Measurements from ENCODE around the gene CRTC3.
"Not testable (repeated sequence)": the region's sequence is repeated elsewhere in the genome, so short reads cannot be mapped to it uniquely, and the experiment has no call there.

Gene CRTC3

DNA sequence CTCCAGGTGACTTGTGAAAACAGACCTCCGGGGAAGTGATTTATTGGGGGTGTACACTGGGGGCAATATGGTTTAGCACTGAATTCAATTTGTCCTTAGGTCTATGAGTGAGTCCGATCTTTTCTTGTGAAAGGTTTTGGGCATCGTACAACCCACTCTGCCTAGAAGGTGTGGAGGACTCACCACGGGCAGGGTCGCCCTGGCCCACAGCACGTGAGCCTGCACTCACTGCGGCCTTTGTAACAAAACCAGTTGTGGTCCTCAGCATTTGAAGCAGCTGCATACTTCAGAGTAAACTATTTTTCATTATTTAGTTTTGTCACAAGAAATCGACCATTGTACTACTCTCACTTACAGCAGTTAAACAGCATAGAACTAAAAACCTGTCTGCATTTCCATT, 114.8 kb downstream of the CRTC3 start:
- H3K27ac Mint-ChIP-seq: peak overlapping the region; percentile 52
- peaks cover 28% of the 10 kb centered on the region for H3K36me3 Mint-ChIP-seq (ENCODE audit: low read depth)
- H3K4me1 Mint-ChIP-seq (ENCODE audit: low read depth): peaks cover 22% of the 10 kb centered on the region
- H3K9me3 Mint-ChIP-seq: no peaks in the 10 kb centered on the region
- H3K4me3 Mint-ChIP-seq: no peak overlapping the region
- H3K27me3 Mint-ChIP-seq (ENCODE audit: low read depth): no peaks in the 10 kb centered on the region

DNA sequence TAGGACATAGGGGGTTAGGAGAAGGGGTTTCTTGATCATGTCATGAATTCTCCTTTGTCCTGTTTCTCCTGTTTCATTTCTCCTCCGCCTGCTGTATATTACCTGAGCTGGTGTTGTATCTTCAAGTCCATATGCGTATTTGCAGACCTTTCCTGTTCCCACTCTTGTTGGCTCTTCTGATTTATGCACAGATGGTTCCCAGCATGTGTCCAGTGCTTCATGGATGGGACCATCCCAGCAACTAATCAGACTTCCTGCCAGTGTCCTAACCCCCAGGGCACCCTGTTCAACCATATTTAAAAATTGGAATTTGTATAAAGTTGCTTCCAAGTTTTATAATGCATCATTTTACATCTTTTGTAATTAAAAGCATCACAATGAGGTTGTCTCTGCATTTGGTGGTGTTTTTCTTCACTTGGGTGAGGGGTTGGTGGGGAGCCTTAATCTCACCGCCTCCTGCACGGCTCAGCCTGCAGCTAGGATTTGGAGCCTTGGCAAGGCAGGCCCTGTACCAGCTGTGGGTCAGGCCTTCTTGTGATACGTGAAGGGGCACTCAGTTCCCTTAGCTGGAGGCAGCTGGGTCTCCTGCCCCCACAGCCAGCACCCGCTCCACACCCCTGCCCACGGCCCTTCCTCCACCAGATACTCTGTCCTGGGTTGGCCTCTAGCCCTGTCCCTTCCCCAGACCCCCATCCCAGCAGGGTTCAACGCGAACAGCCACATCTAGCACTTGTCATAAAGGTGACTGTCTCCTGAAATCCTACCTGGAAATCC, 115.4 kb downstream of the CRTC3 start:
- Mint-ChIP-seq H3K27me3 (ENCODE audit: low read depth) (no peaks in the 10 kb centered on the region), H3K9me3 (no peaks in the 10 kb centered on the region), H3K27ac (peak overlapping the region; percentile 72), H3K4me3 (no peak overlapping the region), H3K4me1 (ENCODE audit: low read depth) (peaks cover 28% of the 10 kb centered on the region), H3K36me3 (ENCODE audit: low read depth) (peaks cover 28% of the 10 kb centered on the region)

GRCh38 chr15:90645873-90646575, 116.3 kb downstream of the CRTC3 start:
- peaks cover 36% of the 10 kb centered on the region for H3K4me1 Mint-ChIP-seq (ENCODE audit: low read depth)
- H3K4me3 Mint-ChIP-seq: no peak overlapping the region
- no peaks in the 10 kb centered on the region for H3K9me3 Mint-ChIP-seq
- peaks cover 25% of the 10 kb centered on the region for H3K36me3 Mint-ChIP-seq (ENCODE audit: low read depth)
- no peaks in the 10 kb centered on the region for H3K27me3 Mint-ChIP-seq (ENCODE audit: low read depth)
- H3K27ac Mint-ChIP-seq: peak overlapping the region; percentile 72

DNA sequence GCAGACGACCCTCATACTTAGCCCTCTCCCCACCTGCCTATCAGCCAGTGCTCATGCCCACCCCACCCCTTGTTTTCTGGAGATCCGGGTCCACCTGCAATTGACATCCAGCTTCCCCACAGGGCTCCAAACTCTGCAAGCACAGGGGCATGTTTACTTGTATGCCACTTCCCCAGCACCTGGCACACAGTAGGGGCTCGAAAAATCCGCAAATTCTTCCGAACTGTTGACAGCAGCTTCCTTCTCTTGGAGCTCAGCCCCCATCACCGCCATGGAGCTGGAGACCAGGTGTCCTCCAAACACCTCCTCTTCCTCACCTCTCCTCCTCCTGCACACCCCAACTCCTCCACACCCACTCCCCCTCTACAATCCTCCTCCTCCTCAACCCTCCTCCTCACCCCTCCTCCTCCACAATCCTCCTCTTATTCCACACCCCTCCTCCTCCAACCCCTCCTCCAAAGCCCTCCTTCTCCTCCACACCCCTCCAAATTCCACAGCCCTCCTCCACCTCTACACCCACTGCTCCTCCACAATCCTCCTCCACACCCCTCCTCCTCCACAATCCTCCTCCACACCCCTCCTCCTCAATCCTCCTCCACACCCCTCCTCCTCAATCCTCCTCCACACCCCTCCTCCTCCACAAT, 117.1 kb downstream of the CRTC3 start:
- H3K4me1 Mint-ChIP-seq (ENCODE audit: low read depth): peaks cover 38% of the 10 kb centered on the region
- no peaks in the 10 kb centered on the region for H3K27me3 Mint-ChIP-seq (ENCODE audit: low read depth)
- H3K9me3 Mint-ChIP-seq: peaks cover 3% of the 10 kb centered on the region
- no peak overlapping the region for H3K4me3 Mint-ChIP-seq
- peak overlapping the region; percentile 72 for H3K27ac Mint-ChIP-seq
- peaks cover 24% of the 10 kb centered on the region for H3K36me3 Mint-ChIP-seq (ENCODE audit: low read depth)

DNA sequence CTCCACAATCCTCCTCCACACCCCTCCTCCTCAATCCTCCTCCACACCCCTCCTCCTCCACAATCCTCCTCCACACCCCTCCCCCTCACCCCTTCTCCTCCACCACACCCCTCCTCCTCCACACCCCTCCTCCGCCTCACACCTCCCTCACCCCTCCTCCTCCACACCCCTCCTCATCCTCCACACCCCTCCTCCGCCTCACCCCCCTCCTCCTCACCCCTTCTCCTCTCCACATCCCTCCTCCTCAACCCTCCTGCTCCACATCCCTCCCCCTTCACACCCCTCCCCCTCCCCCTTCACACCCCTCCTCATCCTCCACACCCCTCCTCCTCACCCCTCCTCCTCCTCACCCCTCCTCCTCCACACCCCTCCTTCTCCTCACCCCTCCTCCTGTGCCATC, 117.6 kb downstream of the CRTC3 start:
- Mint-ChIP-seq H3K4me1 (ENCODE audit: low read depth) (peaks cover 38% of the 10 kb centered on the region), H3K27ac (peak overlapping the region; percentile 63), H3K36me3 (ENCODE audit: low read depth) (peaks cover 19% of the 10 kb centered on the region), H3K27me3 (ENCODE audit: low read depth) (no peaks in the 10 kb centered on the region), H3K4me3 (no peak overlapping the region), H3K9me3 (peaks cover 3% of the 10 kb centered on the region)

DNA sequence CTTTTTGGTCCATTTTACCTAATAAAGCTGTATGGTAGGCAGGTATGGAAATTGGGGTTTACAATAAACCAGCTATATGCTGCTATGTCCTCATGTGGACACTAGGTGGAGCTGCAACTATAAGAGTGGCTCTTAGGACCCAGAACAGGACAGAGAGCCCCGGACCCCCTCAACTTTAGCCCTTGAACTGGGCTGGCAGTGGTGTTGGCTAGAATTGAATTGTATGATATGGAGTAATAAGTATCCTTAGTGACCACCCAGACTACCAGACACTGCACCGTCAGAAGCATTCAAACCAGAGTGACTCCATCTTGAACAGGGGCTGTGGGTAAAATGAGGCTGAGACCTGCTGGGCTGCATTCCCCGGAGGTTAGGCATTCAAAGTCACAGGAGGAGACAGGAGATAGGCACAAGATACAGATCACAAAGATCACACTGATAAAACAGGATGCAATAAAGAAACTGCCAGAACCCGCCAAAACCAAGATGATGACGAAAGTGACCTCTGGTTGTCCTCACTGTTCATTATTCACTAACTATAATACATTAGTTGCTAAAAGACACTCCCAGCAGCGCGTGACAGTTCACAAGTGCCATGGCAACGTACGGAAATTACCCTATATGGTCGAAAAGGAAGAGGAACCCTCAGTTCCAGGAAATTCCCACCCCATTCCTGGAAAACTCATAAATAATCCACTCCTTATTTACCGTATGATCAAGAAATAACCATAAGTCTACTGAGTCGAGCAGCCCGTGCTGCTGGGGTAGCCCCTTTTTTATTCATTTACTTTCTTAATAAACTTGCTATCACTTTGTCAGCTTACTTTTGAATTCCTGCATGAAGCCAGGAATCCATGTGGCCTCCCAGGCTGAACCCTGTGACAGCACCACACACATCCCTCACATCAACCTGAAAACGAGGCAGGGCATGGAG, 118.7 kb downstream of the CRTC3 start:
- H3K36me3 Mint-ChIP-seq (ENCODE audit: low read depth): peaks cover 8% of the 10 kb centered on the region
- H3K4me1 Mint-ChIP-seq (ENCODE audit: low read depth): peaks cover 38% of the 10 kb centered on the region
- H3K9me3 Mint-ChIP-seq: peaks cover 3% of the 10 kb centered on the region
- peak overlapping the region; percentile 22 for H3K4me3 Mint-ChIP-seq
- no peaks in the 10 kb centered on the region for H3K27me3 Mint-ChIP-seq (ENCODE audit: low read depth)
- peak overlapping the region; percentile 87 for H3K27ac Mint-ChIP-seq

- Mint-ChIP-seq H3K36me3 (ENCODE audit: low read depth) (no peaks in the 10 kb centered on the region), H3K27ac (peak overlapping the region; percentile 81), H3K9me3 (peaks cover 3% of the 10 kb centered on the region), H3K4me3 (peak overlapping the region; percentile 0), H3K4me1 (ENCODE audit: low read depth) (peaks cover 46% of the 10 kb centered on the region), H3K27me3 (ENCODE audit: low read depth) (no peaks in the 10 kb centered on the region)
Observed at GRCh38 chr15:90650117-90650955, 120.6 kb downstream of the CRTC3 start.

DNA sequence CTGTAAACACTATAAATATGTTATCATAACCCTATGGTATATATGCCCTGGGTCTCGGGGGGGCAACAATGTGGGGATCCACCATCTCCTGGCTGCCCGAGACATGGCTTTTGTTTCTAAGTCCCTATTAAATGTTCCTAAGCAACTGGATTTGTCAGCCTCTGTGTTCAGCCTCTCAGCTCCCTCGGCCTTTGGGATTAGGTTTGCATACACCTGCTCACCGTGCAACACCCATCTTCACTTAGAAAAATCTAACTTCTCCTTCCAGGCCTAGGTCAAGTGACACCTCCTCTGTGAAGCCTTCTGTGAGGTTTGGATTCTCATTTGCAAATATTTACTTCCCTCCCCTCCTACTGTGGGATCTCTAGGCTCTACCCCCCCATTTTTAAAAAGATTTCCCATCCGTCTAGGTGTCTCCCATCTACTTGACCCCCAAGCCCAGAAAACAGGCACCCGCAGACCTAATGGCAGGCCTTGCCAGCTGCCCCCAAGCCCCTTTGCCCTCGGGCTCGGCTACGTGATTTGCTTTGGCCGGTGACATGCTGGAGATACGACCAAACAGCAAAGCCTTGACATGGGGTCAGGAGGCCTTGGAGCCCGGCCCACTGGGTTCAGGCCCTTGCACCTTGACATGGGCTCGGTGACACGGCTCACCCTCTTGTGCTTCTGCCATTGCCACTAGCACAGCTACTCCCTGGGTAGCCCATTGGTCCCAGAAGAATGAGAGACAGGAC, 121.4 kb downstream of the CRTC3 start:
- peak overlapping the region; percentile 76 for H3K27ac Mint-ChIP-seq

GRCh38 chr15:90654233-90655136, 124.8 kb downstream of the CRTC3 start:
- no peaks in the 10 kb centered on the region for H3K27me3 Mint-ChIP-seq (ENCODE audit: low read depth)
- H3K4me3 Mint-ChIP-seq: no peak overlapping the region
- peaks cover 3% of the 10 kb centered on the region for H3K9me3 Mint-ChIP-seq
- H3K4me1 Mint-ChIP-seq (ENCODE audit: low read depth): peaks cover 57% of the 10 kb centered on the region
- H3K36me3 Mint-ChIP-seq (ENCODE audit: low read depth): peaks cover 1% of the 10 kb centered on the region
- H3K27ac Mint-ChIP-seq: peak overlapping the region; percentile 42

More for the DNA sequence above, 121.4 kb downstream of the CRTC3 start:
- no peaks in the 10 kb centered on the region for H3K36me3 Mint-ChIP-seq (ENCODE audit: low read depth)
- H3K9me3 Mint-ChIP-seq: peaks cover 3% of the 10 kb centered on the region
- no peak overlapping the region for H3K4me3 Mint-ChIP-seq
- H3K4me1 Mint-ChIP-seq (ENCODE audit: low read depth): peaks cover 50% of the 10 kb centered on the region
- no peaks in the 10 kb centered on the region for H3K27me3 Mint-ChIP-seq (ENCODE audit: low read depth)

DNA sequence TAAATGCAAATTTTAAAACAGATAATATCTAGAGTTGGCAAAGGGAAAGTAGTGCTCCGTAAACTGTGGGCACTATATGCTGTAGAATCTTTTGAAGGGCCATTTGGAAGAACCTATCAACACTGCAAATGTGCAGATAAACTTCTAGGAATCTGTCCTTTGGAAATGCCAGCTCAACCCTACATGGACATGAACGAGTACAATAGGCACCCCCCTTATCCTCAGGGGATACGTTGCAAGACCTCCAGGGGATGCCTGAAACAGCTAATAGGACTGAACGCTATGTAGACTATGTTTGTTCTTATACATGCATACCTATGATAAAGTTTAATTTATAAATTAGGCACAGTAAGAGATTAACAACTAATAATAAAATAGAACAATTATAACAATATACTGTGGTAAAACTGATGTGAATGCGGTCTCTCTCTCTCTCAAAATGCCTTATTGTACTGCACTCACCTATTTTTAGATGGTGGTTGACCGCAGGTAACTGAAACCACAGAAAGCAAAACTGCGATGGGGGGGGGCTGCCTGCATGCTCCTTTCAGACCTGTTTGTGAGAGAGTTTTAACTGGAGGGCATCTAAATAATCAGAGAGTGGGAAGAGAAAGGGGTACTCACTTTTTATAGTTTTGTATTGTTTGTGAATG, 127.9 kb downstream of the CRTC3 start:
- Mint-ChIP-seq H3K4me3 (peak overlapping the region; percentile 73), H3K4me1 (ENCODE audit: low read depth) (peaks cover 64% of the 10 kb centered on the region), H3K27ac (peak overlapping the region; percentile 87)
- not testable (repeated sequence) for H3K36me3 Mint-ChIP-seq (ENCODE audit: low read depth); H3K9me3 Mint-ChIP-seq; H3K27me3 Mint-ChIP-seq (ENCODE audit: low read depth)

DNA sequence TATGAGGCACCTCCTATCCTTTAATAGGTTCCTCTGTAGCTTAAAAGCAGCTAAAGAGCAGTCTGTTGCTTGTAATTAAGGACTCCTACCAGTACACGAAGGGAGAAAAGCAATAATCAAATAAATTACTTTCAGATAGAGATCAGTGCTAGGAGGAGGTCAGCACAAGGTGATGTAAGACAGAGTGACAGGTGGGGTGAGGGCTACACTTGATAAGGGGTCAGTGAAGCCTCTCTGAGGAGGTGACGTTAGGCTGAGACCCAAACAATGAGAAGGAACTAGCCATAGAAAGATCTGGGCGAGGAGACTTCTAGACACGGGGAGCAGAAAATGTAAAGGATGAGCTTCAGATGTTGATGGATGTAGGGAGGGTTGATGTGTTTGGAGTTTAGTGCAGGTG, 129.8 kb downstream of the CRTC3 start:
- Mint-ChIP-seq H3K36me3 (ENCODE audit: low read depth) (peaks cover 9% of the 10 kb centered on the region), H3K9me3 (no peaks in the 10 kb centered on the region), H3K4me3 (peak overlapping the region; percentile 8), H3K27ac (peak overlapping the region; percentile 22), H3K4me1 (ENCODE audit: low read depth) (peaks cover 69% of the 10 kb centered on the region), H3K27me3 (ENCODE audit: low read depth) (no peaks in the 10 kb centered on the region)

Data from T-helper 1 cell treated with Interleukin-12 subunit alpha and Interleukin-12 subunit beta and Interleukin-4 antibody, amounts not matched to agents 30 μg/mL and 1 μg/mL, for 36 hours (primary cell).